ENCODE results near the gene DGCR6L.
"Not testable (repeated sequence)": the region's sequence is repeated elsewhere in the genome, so short reads cannot be mapped to it uniquely, and the experiment has no call there.

Gene DGCR6L

GRCh38 chr22:20291249-20291586 is 28.6 kb downstream of the DGCR6L start:
- TF ChIP-seq, protein P1, sequence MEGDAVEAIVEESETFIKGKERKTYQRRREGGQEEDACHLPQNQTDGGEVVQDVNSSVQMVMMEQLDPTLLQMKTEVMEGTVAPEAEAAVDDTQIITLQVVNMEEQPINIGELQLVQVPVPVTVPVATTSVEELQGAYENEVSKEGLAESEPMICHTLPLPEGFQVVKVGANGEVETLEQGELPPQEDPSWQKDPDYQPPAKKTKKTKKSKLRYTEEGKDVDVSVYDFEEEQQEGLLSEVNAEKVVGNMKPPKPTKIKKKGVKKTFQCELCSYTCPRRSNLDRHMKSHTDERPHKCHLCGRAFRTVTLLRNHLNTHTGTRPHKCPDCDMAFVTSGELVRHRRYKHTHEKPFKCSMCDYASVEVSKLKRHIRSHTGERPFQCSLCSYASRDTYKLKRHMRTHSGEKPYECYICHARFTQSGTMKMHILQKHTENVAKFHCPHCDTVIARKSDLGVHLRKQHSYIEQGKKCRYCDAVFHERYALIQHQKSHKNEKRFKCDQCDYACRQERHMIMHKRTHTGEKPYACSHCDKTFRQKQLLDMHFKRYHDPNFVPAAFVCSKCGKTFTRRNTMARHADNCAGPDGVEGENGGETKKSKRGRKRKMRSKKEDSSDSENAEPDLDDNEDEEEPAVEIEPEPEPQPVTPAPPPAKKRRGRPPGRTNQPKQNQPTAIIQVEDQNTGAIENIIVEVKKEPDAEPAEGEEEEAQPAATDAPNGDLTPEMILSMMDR (IDR thresholded peaks at IDR 0.05; ENCODE audit: low read depth, low read length), result no peak
- H3K4me3 ChIP-seq (ENCODE audit: low read depth, low read length), result no peak overlapping the region
- DNase-seq (ENCODE audit: low read depth, low spot score), result no peak
- in situ Hi-C loops (cut with HindIII; ENCODE audit: low sequenced_read_pairs), result no loop called here

DNA sequence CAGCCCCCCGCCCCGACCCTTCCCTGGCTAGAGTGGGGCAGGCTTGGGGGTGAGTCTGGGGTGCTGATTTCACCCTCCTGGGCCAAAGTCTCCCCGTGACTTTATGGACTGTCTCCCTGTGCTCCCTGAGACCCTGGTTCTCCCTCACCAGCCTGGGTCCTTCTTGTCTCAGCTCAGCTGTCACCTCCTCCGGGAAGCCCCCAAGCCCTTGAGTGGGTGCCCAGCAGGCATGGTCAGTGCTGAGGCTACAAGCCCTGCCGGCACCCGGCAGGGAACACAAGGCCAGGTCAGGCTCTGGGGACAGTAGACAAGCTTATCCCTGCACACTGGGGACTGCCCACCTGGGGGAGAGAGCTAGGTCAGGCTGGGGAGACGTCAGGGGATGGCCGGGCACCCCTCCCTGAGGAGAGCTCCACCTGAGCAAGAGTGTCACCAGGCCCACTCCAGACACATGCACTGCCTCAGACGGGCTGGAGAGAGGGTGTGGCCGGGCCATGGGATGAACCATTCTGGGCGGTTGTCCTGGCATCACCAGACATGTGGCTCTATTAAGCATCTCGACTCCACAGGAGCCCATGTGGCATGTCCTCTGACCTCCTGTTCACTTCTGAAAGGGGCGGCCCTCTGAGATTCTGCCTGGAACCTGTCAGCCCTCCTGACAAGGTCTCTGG is 29.1 kb downstream of the DGCR6L start:
- TF ChIP-seq, protein P1 (IDR thresholded peaks at IDR 0.05; ENCODE audit: low read depth, low read length), result no peak
- H3K4me3 ChIP-seq (ENCODE audit: low read depth, low read length), result no peak overlapping the region
- in situ Hi-C loops (cut with HindIII; ENCODE audit: low sequenced_read_pairs), result no loop called here
- DNase-seq (ENCODE audit: low read depth, low spot score), result no peak

DNA sequence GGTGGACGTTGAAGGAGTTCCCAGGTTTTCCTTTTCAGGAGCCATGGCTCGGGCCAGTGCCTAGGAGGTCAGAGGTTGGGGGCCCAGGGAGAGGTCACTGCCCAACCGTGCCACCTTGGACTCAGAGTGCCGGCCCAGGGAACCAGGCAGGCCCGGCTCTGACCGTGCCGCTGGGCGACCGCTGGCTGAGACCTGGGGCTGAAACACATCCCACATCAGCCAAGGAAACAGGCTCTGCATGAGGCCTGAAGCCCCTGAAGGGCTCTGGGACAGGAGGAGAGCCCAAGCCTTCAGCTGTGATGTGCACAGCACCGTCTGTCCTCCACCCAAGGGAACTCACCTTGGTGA is 29.8 kb downstream of the DGCR6L start:
- no peak overlapping the region for H3K4me3 ChIP-seq (ENCODE audit: low read depth, low read length)
- DNase-seq (ENCODE audit: low read depth, low spot score), result no peak
- TF ChIP-seq, protein P1 (IDR thresholded peaks at IDR 0.05; ENCODE audit: low read depth, low read length), result no peak
- in situ Hi-C loops (cut with HindIII; ENCODE audit: low sequenced_read_pairs), result no loop called here

- H3K4me3 ChIP-seq (ENCODE audit: low read depth, low read length); DNase-seq (ENCODE audit: low read depth, low spot score); in situ Hi-C loops (cut with HindIII; ENCODE audit: low sequenced_read_pairs): not testable (repeated sequence)
These were observed 30.4 kb downstream of the DGCR6L start for GRCh38 chr22:20289182-20290044.

DNA sequence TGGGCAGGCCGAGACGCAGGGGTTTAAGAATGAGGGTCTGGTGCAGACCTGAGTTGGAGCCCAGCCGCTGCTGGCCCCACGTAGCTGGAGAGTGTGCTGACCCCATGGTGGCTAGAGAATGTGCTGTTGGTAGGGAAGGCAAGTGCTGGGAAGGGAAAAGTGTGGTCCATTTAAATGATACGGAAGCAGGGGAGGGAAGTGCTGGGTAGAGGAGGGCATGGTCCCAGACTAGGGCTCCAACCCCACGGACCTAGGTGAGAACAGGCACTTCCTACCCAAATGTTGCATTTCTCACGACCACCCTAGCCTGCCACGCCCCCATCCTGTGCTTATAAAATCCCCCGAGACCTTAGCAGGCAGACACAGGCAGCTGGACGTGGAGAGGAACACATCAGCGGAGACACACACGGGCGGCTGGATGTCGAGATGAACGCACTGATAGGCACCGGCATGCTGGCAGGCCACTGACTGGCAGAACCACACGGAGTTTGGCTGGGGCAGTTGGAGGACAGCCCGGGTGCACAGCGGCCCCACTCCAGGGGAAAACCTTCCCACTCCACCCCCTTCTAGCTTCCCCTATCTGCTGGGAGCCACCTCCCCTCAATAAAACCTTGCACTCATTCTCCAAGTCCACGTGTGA is 33.0 kb downstream of the DGCR6L start:
- DNase-seq (ENCODE audit: low read depth, low spot score); H3K4me3 ChIP-seq (ENCODE audit: low read depth, low read length); in situ Hi-C loops (cut with HindIII; ENCODE audit: low sequenced_read_pairs): not testable (repeated sequence)

- H3K4me3 ChIP-seq (ENCODE audit: low read depth, low read length); in situ Hi-C loops (cut with HindIII; ENCODE audit: low sequenced_read_pairs); DNase-seq (ENCODE audit: low read depth, low spot score): not testable (repeated sequence)
These were observed 33.6 kb downstream of the DGCR6L start for GRCh38 chr22:20286312-20286660.

DNA sequence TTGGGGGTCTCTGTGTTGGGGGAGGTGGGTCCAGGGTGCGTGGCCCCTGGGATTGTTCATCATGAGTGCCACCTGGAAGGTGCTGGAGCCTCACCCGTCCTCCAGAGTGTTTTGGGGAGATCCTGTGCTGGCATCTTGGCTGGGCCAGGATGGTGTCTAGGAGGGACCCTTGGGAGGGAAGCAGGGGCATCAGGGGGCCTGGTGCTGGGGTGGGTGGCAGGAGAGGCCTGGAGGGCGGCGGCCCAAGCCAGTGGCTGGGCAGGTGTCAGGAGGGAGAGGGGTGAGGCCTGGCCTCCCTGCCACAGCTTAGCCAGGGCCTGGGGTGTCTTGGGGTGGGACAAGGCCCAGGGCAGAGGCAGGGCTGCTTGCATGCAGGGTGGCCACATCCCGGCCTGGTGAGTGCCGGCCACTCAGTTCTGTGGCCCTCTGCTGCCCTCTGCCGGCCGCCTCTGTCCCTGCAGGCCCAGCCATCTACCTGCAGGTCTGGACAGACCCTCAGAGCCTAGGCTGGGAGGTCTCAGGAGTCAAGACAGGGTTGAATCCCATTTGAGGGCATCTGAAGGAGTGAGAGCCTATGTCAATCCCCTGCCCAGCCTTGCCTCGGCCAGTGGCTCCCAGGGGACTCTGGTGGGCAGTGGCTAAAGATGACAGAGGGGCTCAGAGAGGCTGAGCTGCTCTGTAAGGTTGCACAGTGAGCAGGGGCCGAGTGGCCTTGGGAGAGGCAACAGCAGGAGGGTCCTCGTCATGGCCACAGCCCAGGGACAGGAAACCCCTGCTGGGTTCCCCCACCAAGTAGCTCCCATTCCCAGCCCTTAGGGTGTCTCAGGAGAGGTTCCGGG is 34.2 kb downstream of the DGCR6L start:
- in situ Hi-C loops (cut with HindIII; ENCODE audit: low sequenced_read_pairs); H3K4me3 ChIP-seq (ENCODE audit: low read depth, low read length): not testable (repeated sequence)
- peak; percentile 31 for DNase-seq (ENCODE audit: low read depth, low spot score)
- TF ChIP-seq, protein P1 (IDR thresholded peaks at IDR 0.05; ENCODE audit: low read depth, low read length), result peak; percentile 87

Measured in astrocyte of the spinal cord (primary cell).